Measurements from ENCODE around the gene WDR26. TPM values are rescaled to one million over a fixed set of nuclear protein-coding genes. Genes with fewer than 3 reads are reported as not detected.
"Not testable (repeated sequence)": the region's sequence is repeated elsewhere in the genome, so short reads cannot be mapped to it uniquely, and the experiment has no call there.

The WDR26 gene
- total RNA-seq, 1 experiment from 2014 or later, result 18.4 TPM

DNA sequence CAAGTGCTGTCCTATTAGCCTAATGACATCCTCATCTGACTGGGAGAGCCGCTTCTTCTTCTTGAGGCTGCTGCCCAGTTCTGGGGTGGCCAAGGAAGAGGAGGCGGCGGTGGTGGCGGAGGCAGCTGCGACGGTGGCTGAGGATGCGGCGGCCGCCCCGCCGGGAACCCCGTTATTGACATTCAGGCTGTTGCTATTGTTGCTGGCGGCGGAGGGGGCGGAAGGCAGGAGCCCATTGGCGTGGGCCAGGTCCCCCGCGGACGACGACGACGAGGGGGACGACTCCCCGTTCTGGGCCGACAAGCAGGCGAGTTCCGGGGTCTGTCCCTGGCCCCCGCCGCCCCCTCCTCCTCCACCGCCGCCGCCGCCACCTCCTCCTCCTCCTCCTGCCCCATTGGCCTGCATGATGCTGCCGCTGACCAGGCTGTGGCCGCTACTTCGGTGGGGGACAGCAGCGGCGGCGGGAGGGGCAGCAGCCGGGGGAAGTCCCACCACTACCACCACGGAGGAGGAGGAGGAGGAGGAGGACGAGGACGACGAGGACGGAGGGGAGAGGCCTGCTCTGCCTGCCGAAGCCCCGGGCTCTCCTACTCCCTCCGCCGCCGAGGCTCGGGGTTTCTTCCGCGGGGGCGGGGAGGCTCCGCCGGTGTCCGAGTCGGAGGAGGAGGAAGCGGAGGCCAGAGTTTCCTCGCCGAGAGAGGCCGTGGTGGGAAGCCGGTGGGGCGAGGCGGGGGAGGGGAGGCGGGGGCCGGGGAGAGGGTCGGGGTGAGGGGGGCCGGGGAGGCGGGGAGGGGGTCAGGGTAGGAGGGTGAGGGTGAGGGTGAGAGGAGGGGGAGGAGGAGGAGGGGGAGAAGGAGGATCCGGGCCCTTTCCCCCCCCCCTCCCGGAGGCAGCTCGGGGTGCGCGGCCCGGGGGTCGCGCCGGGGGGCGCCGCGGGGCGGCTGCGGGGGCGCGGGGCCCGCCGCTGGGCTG is 610 bp downstream of the WDR26 start:
- DNase-seq (ENCODE audit: low spot score), result no peak

DNA sequence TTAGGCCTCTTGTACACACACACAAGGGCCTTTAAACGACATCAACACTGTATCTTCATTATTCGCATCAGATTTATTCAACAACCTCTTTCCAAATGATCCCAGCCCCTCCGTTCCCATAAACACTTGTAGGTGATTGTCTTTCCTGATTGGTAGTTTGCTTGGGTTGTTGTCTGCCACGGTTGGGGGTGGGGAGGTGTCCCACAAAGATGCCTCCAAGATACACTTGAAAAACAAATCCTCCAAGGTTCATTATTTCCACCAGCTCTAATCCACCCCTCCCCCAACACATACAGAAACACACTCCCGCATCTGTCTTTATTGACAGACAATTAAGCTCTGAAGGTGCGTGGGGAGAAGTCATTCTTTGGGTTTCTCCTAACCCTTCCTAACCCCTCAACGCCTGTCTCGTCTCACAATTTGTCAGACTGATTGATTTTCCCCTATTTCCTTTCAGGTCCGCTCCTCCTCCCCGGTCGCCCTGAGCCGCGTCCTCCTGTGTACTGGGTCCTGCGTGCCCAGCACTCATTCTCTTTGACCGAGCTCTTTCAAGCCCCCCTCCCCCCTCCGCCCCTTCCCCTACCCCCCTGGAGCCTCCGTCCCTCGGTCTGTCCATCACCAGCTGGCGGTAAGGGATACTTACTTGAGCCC is 1.4 kb downstream of the WDR26 start:
- DNase-seq (ENCODE audit: low spot score), result no peak

DNA sequence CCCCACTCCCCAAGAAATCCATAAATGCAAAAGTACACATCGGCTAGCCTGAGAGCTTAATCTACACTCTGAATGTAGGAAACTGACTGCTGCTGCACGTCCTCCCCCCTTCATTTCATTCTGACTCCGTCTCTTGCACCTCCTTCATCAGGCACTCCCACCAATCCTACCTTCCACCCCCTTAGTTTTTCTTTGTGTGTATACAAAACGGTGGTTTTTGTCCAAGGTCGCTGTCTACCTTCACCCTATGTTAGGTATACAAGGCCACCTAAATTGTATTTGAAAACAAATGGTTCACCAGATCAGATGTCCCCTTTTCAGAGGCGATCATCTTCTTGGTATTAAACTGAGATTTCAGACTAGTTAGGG is 1.9 kb downstream of the WDR26 start:
- DNase-seq (ENCODE audit: low spot score), result no peak

DNA sequence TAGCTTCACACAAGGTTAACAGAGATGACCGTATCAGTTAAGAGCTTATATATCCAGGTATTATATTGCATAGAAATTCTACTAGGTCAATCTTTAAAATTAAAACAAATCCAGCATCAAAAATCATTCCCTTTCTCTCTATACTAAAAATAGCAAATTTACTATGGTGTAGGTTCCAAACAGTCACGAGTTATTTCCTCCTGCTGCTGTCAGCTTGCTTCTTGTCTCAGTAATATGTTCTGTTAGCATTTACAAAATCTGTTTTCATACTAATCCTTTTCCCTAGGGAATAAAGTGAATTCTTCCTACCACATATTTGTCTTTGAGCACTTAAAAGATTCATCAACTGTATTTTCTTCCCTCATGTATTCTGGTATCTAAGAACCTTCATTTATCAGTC is 2.5 kb downstream of the WDR26 start:
- DNase-seq (ENCODE audit: low spot score), result no peak

DNA sequence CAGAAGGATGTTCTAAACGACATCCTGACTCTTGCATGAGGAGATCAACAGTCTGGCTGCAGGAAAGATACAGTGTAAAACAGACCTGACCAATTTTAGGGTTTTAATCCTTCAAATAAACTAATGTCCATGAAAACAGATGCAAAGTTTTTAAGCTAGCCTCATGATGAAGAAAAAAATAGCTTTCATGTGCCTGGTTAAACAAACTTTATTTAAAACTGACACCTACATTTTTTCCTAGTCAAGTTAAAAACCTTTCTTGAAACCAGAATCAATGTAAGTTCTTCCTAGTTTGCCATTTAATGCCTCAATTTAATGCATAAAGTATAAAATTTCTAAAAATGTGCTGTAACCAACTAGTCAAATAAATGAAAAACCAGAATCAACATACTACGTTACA is 2.9 kb downstream of the WDR26 start:
- DNase-seq (ENCODE audit: low spot score), result no peak

DNA sequence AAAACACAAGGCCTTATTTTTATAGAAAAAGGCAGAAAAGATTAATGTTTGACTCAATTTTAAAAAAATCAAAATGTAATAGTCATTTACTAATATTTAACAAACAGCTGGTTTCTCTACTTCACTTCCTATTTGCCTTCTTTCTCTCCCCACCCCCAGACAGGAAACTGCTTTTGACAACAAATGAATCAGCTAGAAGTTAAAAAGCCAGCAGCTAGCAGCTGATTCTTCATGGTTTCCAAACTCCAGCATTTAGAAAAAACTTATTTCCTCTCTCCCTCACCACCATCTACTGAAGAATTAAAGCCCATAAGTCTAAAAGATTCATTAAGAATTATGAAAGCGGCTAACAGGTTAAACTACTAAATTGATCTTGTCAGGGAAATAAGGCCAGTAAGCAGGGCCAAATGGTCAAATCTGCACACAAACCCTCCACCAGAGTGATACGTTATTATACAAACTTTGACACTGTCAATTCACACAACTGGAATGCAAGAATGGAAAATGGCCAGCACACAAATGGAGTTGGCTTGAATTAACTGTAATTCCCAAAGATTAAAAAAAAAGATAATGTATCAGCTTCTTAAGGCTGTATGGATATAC is 4.0 kb downstream of the WDR26 start:
- DNase-seq (ENCODE audit: low spot score), result peak; percentile 60

DNA sequence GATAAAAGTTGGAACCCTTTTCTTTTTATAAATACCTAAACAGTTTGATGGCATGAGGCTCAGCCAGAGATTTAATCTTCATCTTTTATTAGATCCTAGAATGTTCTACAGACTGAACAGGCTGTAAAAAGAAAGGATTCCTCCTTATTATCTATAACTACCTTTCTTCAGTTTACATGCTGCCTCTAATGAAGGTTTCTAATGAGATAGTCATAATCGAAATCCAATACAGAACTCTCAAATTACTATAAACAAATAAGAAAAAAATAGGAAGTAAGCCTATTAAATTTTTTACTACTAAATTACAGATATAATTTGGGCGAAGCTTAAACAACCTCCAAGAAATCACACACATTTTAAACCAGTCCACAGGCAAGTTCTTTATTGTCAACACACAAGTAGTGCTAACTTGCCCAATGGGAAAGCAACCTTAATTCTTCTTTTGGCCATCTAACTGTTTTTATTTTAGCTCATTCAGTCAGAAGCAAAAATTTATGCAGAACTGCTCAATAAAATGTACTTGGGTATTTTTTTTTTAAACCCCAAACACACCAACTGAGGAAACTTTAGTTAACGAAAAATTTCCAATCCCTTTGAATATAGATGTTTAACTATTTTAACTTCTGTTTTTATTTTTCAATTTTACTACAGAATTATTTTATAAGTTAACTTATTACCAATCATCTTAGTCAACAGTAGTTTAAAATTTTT is 4.8 kb downstream of the WDR26 start:
- no peak for DNase-seq (ENCODE audit: low spot score)

DNA sequence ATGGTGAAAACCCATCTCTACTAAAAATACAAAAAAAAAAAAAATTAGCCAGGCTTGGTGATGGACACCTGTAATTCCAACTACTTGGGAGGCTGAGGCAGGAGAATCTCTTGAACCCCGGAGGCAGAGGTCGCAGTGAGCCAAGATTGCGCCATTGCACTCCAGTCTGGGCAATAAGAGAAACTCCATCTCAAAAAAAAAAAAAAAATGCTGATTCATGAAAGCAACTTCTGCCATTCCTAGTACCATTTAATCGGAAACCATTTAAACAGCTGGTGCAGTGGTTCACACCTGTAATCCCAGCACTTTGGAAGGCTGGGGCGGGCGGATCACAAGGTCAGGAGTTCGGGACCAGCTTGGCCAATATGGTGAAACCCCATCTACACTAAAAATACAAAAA is 5.9 kb downstream of the WDR26 start:
- DNase-seq (ENCODE audit: low spot score), result not testable (repeated sequence)

DNA sequence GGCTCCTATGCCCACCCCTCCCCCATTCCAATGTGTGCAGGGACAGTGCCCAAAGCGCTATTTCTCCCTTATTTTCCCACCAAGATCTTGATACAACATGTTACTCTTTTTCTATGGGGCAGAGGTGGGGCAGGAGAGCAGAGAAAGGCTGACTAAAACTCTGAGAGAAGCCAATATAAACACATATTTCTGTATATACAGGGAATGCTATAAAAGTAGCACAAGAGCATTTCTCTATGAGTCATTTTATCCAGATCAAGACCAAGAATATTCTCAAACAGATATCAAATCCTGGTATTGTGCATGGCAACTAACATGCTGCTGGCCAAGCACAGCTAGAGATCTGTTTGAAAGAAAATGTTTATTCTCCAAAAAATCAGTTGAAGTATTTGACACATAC is 7.3 kb downstream of the WDR26 start:
- peak; percentile 69 for DNase-seq (ENCODE audit: low spot score)

DNA sequence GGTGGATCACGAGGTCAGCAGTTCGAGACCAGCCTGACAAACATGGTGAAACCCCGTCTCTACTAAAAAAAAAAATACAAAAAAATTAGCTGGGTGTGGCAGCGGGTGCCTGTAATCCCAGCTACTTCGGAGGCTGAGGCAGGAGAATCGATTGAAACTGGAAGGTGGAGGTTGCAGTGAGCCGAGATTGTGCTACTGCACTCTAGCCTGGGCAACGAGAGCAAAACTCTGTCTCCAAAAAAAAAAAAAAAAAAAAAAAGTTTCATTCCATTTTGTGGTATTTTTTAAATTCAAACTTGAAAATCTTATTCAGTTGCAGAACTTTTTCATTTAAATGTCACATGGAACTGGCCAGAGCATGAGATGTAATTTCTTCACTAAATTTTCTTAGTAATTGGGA is 7.7 kb downstream of the WDR26 start:
- DNase-seq (ENCODE audit: low spot score), result not testable (repeated sequence)

DNA sequence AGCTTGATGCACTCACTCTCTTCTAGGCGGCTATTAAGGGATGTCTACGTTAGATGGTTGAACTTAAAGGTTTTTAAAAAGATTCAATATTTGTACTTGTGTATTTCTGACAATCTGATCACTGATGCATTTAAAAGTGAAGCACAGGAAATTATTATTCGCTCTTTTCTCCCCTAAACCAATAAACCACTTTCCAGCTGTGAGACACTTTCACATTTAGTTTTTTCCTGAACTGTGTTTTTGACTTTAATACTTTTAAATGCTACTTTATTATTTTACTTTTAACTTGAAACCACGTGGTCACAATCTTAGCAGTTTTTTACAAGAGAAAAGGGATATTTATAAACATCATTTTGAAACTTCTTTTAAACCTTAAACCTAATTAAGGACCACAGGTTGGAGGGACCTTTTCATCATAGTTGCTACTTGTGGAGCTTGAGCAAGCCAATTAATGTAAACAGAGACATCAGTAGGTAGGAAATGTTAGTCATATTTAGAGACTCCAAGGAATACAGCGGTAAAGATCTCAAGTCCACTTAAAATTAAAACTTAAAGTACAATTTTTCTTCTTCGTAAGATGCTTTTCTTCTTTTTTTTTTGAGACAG is 9.2 kb downstream of the WDR26 start:
- no peak for DNase-seq (ENCODE audit: low spot score)

DNA sequence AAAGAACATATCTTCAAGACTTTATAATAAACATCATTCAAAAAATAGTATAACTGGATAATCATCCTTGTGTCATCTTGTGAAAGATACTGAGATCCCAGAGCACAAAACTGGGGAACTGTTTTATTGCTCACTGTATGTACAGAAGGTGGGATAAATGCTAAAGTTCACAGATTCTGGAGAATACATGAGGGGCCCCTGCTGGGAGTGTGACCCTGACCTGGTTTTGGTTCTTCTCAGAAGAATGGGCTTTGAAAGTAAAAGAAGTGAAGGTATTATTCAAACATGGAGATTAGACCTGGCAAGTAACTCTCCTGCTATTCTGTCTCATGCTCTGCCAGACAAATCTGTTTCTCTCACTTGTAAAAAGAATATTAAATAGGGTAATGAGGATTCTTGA is 14.5 kb downstream of the WDR26 start:
- DNase-seq (ENCODE audit: low spot score), result no peak

DNA sequence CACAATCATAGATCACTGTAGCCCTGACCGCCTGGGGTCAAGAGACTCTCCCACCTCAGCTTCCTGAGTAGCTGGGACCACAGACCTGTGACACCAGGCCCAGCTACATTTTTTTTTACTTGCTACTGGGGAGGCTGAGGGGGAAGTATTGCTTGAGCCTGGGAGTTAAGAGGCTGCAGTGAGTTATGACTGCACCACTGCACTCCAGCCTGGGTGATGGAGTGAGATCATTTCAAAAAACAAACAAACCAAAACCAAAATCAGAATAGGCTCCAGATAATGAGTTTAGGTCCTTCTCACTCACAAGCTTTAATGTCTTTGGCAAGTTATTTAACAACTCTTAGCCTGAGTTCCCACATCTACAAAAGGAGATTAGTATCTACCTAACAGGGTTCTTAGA is 22.8 kb downstream of the WDR26 start:
- DNase-seq (ENCODE audit: low spot score), result no peak

DNA sequence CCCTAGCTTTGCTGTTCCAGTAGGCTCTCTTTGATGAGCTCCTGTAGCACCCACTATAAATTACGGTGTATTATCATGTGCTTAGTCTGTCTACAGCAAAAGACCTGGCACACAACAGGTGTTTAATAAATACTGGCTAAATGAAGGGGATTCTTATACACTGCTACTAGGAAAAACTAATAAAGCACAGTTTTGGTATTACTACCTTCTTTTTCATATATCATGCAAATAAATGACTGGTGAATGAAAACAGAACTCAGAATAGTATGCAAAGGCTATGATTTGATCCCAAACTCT is 26.4 kb downstream of the WDR26 start:
- DNase-seq (ENCODE audit: low spot score), result no peak

DNA sequence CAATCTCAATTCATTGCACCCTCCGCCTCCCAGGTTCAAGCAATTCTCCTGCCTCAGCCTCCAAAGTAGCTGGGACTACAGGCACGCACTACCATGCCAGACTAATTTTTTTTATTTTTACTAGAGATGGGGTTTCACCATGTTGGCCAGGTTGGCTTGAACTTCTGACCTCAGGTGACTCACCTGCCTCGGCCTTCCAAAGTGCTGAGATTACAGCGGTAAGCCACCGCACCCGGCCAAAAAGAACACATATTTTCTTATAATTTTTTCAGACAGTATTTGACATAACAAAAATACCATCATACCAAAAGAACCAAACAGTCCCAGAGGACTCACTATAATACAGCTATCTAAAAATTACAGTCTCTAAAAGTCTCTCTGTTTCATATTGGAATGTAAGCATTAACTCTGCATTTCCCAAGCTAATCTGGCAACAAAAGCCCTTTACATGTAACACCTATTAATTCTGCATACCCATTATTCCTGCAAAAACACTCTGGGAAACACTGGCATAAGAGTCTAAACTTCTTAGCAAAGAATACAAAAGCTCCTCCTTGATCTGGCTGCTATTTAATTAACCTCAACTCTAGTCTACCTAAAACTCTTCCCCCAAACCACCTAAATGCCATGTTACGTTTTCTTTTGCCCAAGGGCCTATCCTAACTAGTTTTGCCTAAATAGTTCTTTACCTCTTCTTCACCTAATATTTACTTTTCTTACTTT is 26.9 kb downstream of the WDR26 start:
- DNase-seq (ENCODE audit: low spot score), result no peak

DNA sequence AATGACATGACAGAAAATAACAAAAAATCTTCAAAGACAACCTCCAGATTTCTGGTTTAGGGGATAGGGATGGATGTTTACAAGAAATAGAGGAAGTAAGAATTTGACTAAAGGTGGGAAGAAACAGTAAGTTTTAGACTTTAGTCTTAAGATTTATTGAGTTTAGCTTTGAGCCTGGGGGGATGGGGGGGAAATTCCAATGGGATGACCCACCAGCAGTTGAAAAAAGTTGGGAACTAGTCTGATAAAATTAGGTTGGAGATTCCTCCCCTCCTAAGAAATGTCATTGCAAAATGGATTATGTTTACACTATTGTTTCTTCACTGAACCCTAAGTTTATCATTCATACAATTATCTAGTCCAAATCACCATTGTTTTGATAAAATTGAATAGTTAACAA is 28.4 kb downstream of the WDR26 start:
- DNase-seq (ENCODE audit: low spot score), result no peak

DNA sequence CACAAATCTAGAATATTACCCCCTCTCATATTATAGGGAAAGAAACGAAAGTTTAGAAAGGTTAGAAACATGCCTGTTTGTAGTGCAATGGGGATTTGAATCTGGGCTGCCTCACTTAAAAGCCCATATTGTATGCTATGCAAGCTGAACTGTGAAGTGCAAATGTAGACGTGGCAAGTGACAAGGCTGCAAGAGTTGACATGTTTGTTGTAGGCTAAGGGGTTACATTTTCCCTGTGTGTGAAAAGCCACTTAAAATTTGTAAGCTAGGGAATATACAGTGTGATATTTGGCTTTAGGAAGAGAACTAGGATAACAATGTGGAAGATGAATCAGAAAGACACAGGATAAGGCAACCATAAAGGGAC is 29.0 kb downstream of the WDR26 start:
- DNase-seq (ENCODE audit: low spot score), result no peak

DNA sequence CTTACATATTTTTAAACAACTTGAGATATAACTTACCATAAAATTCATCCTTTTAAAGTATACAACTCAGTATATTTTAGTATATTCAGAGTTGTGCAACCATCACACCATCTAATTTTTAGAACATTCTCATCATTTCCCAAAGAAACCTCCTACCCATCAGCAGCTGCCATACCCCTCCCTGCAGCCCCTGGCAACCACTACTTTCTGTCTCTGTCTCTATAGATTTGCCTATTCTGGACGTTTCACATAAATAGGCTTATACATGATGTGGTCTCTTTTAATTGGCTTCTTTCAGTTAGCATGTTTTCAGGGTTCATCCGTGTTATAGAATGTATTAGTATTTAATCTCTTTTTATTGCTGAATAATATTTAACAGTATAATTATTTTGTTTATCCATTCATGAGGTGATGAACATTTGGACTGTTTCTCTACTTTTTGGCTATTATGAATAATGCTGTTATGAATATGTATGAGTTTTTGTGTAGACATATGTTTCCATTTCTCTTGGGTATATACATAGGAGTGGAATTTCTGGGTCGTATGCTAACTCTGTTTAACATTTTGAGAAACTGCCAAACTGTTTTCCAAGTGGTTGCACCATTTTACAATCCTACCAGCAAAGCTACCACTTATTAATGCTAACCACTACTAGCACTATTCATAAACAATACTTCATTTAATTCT is 29.5 kb downstream of the WDR26 start:
- no peak for DNase-seq (ENCODE audit: low spot score)

DNA sequence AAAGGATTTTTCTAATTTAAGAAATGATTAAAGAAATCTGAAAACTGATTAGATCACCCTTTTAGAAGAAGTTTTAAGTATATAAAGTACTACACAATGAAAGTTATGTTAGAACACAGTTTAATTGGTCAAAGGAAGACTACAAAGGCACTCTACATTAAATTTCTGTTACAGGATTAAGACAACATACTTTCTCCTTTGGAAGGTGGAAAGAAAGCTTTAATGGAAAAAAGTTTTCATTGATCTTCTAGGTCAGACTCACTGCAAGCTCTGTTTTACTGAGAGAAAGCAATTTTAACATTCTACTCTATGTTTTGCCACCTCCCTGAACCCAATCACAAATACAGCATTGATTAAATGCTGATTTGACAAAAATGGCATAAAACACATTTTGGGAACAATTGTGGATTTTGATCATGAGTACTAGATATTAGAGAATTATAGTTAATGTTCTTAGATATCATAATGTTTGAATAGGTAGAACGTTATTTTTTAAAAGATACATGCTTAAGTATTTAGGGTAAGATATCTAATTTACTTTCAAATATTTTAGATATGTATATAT is 32.0 kb downstream of the WDR26 start:
- DNase-seq (ENCODE audit: low spot score), result no peak

DNA sequence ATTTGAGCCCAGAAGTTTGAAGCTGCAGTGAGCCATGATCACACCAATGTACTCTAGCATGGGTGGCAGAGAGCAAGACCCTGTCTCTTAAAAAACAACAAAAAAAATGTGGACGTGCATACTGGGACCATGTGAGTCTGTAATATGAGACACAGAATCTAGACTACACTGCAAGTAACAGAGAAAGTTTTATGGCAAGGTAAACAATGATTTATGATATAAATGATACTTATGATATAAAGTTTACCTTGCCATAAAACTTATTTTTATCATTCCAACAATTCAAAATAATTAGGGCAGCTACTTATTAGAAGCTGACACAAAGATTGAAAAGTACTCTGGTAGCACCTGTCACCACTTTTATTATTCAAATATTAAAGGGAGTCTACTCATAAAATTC is 34.7 kb downstream of the WDR26 start:
- DNase-seq (ENCODE audit: low spot score), result no peak

DNA sequence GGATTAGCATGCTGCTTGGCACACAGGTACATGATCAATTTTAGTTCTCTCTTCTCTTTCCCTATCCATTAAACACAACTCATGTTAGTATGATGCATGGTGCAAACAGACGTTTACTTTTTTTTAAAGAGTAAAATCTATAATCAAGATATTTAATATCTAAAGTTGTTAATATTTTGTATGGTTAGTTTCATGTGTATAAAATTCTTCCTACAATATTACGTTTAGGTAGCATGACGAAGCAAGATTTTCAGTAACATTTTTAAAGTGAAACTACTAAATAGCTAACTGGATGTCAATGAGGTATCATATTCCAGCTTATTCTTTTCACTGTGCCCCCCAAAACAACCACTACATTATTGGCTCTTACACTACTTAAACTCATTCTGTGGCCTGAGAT is 41.3 kb downstream of the WDR26 start:
- no peak for DNase-seq (ENCODE audit: low spot score)
